NCI-H1436 (cell line): Measurements from ENCODE around the gene MYD88.

ENCODE experiments used
- DNase-seq: peaks from one replicate; lab custom pipeline; 2025; lab: John Stamatoyannopoulos, UW

The MYD88 gene

GRCh38 chr3:38112378-38112761, 26.1 kb upstream of the MYD88 start:
- no peak for DNase-seq

GRCh38 chr3:38114052-38114874, 24.2 kb upstream of the MYD88 start:
- no peak for DNase-seq

- no peak for DNase-seq
Measured at GRCh38 chr3:38114875-38115644, 23.4 kb upstream of the MYD88 start.

DNA sequence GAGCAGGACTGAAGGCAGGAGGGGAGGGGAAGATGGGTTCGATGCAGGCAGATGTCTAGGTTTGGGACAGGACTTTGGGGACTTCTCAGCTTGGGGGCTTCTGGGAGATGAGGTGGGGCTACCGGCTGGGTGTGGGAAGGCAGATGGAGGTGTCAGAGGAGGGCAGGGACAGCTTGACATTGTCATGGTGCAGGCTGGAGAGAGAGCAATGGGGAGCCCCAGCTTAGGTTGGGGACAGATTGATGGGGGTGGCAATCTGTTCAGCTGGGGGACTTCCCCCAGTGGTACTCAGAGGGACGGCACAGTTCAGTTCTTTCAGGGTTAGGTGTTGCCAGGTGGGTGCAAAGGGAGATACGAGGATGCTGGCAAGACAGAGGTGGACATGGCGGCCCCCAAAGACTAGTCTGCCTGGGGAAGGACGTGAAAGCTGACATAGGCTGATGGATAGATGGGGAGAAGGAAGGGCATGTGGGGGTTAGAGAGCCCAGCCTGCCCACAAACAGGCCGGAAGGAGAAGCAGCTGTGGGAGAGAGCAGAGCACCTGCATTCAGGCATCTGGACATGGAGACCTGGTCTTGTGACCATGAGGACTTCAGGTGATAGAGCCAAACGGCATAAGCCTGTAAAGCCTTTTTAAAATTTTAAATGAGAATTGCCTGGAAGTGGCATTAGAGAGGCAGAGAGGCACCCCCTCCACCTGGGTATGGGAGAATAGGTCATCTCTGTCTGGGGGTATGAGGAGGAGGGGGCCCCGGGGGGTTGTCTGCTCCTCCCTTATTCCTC, 22.6 kb upstream of the MYD88 start:
- no peak for DNase-seq

DNA sequence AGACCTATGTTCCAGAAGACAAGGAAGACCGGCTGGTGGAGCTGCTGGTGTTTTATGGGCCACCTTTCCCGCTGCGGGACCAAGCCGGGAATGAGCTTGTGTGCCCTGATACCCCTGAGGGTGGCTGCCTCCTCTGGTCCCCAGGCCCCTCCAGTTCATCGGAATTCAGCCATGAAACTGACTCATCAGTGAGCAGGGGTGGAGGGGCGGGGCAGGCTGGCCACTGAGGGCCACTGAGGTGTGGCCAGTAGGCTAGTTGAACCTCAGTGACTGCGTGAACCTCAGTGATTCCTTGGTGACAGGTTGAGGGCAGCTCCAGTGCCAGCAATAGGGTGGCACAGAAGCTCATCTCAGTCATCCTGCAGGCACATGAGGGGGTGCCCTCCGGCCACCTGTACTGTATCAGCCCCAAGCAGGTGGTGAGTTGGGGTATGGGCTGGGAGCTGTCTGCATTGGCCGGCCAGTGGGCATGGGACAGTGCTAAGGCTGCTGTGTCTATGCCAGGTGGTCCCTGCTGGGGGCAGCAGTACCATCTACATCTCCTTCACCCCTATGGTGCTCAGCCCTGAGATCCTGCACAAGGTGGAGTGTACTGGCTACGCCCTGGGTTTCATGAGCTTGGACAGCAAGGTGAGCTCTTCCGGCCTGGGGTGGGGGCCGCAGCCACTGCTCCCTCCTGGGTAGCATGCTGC, 21.8 kb upstream of the MYD88 start:
- no peak for DNase-seq

DNA sequence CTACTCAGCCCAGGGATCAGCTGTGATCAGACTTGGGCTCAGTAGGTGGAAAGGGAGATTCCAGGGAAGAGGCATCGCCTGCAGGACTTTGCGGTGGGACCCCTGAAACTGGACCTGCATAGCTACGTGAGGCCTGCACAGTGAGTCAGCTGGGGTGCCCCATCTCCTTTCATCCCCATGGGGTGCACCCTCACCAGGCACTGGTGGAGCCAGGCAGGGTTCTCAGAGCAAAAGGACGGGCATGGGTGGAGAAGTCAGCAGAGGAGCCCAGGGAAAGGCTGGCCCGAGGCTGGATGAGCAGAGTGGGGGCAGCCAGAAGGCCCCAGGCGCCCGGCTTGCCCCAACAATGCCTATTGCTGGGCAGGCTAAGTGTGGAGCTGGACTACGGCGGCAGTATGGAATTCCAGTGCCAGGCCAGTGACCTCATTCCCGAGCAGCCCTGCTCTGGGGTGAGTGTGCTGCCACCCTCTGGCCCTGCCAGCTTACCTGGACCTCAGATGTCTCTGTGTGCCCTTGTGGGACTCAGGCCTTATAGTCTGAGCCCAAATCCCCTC, 21.2 kb upstream of the MYD88 start:
- DNase-seq: no peak

DNA sequence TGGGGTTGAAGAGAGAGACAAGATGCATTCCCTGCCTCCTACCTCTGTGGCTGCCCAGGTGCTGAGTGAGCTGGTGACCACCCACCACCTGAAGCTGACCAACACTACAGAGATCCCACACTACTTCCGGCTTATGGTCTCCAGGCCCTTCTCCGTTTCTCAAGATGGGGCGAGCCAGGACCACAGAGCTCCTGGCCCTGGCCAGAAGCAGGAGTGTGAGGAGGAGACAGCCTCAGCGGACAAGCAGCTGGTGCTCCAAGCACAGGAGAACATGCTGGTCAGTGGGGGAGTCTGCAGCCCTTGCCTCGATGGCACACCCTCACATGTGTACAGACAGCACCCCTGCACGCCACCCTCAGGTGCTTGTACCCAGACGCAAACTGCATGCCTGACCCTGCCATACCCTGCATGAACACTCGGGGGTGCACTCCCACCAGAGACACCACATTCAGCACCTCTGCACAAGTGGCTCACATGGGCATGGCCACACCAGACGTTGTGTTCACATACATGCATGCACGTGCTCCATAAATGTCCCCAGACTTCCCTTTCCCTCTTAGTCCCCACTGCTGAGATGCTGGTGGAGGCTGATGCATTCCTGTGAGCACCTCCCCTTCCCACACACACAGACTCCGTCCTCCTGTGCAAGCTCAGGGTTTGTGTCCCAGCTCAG, 20.6 kb upstream of the MYD88 start:
- DNase-seq: no peak

- DNase-seq: no peak
Measured at GRCh38 chr3:38118421-38119247, 19.8 kb upstream of the MYD88 start.

GRCh38 chr3:38119248-38119544, 19.3 kb upstream of the MYD88 start:
- no peak for DNase-seq

GRCh38 chr3:38119821-38120692, 18.4 kb upstream of the MYD88 start:
- DNase-seq: no peak

GRCh38 chr3:38120693-38121450, 17.6 kb upstream of the MYD88 start:
- no peak for DNase-seq

DNA sequence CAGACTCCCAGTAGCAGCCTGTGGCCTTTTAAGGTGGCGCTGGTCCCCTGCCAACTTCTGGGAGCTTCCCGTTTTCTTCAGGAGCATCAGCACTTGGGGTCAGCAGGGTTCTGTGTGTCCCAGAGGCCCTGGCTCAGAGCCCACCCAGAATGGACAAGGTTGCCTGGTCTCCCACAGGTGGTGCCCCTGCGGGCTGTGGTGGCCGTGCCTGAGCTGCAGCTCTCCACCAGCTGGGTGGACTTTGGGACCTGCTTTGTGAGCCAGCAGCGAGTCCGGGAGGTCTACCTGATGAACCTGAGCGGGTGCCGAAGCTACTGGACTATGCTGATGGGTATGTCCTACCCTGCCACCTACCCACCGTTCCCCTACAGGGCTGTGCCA, 17.0 kb upstream of the MYD88 start:
- no peak for DNase-seq

DNA sequence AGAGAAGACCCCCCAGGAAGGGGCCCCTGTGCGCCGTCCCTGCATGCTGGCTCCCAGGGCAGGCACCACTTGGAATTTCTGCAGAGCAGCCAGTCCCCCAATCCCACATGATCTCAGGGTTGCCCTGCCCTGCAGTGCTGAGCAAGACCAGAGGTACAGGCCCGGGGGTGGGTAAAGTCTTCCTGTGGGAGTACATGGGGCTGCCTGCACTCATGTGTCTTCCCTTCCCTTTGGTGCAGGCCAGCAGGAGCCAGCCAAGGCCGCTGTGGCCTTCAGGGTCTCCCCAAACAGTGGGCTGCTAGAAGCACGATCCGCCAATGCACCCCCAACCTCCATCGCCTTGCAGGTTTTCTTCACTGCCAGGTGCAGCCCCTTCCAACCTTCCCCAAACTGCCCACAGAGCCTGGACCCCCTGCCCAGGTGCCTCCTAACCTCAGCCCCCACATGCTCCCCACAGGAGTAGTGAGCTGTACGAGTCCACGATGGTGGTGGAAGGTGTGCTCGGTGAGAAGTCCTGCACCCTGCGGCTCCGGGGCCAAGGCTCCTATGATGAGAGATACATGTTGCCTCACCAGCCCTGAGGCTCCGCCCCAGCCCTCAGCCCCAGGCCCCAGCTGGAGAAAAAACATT, 16.5 kb upstream of the MYD88 start:
- DNase-seq: no peak

DNA sequence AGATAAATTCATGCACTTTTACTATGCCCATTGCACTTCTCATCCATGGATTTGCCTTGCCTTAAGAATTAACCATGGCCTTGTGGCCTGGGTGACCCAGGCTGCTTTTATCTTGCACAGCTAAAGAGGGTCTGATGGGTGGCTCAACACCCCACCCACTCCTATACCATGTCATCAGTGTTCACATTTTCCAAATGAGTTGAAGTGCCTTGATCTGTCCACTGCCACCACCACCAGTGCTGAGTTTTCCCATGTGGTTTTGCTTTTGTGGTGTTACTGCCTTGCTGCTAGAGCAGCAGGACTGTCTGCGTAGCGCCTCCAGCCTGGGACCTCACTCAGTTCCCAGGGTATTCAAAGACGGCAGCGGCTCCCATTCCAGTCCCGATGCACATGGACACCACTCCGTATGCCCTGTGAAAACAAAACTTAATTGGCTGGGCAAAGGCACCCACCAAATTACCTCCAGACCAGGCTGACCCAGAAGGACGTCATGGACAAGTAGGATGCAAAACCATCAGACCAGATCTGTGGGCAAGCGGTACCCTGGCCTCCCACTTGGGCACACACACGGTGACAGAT, 15.7 kb upstream of the MYD88 start:
- DNase-seq: no peak

DNA sequence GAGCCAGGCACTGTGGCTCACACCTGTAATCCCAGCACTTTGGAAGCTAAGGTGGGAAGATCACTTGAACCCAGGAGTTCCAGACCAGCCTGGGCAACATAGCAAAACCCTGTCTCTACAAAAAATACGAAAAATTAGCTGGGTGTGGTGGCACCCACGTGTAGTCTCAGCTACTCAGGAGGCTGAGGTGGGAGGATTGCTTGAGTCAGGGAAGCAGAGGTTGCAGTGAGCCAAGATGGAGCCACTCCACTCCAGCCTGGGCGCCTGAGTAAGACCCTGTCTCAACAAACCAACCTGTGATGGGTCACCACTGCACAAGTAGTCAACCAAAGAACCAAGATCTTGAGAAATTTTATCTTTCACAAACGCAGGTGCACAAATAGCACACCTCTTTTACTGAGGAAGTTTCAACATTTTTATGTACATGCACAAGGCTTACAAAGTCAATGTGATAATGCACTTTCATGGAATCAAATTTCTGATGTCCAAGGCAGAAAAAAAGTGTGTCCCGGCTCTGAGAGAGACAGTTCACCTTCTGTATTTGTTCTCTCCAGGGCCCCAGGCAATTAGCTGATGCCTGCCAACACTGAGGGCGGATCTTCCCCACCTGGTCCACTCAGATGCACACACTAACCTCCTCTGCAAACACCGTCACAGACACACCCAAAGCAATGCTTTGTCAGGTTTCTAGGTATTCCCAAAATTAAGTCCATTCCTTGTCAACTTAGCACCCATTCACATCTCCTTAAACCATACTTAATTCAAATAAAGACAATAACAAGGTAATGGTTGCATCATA, 13.9 kb upstream of the MYD88 start:
- no peak for DNase-seq

DNA sequence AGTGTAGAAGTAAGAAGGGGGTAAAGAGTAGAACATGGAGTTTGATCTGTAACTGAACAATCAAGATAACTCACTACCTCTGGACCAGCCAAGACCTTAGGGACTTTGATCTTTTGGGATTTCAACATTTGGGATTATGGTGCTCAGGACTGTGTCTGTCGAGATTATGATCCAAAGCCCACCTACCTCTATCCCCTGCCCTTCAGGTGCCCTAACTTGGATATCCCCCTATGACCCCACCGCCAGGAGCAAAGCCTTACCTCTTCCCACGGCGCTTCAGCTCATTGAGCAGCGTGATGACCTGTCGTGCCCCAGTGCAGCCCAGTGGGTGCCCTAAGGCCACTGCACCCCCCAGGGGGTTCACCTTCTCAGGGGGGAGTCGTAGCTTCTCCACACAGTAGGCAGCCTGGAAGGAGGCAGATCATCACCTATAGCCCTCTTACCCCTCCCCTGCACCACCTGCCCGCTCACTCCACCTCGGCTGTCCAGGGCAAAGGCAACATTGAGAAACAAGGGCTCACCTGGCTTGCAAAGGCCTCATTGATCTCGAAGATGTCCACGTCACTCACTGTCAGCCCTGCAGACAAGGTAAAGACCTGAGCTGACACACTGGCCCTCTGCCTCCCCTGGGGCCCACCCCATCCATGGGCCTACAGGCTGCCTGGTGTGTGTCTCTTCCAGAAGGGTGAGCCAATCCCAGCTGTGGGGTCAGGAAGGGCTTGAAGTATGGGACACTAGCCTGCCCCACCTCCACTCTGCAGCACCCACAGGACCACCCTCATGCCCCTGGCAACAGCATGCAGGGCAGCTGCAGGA, 12.9 kb upstream of the MYD88 start:
- DNase-seq: no peak
